GM23338 (cell line): ENCODE data around the gene TMTC2. TPM values are rescaled to one million over a fixed set of nuclear protein-coding genes. Genes with fewer than 3 reads are reported as not detected.

ENCODE experiments used
- ATAC-seq: fragments of 200-7000 bp; cut with Tn5 transposase; 3 replicates; pipeline ENCODE4 v1.9.1; 2020
- DNase-seq: peaks from one replicate; pipeline ENCODE4 v3.0.0-alpha.2; 2015; ENCODE audit warnings: low spot score
- H2AFZ ChIP-seq: fragments of 200-600 bp; sonication (generic); 2 replicates; pipeline ENCODE4 v1.8.0; 2016; ENCODE audit warnings: antibody characterized with exemption, mild to moderate bottlenecking, moderate library complexity
- H3F3A ChIP-seq: fragments of 200-600 bp; sonication (generic); replicated peaks from 2 replicates; pipeline ENCODE4 v1.8.0; 2017; ENCODE audit warnings: antibody characterized with exemption, mixed run types, low read depth
- H3K27ac ChIP-seq: fragments of 200-600 bp; sonication (generic); 2 replicates; pipeline ENCODE4 v1.6.1; 2016; ENCODE audit warnings: low read depth
- H3K27me3 ChIP-seq: fragments of 200-600 bp; sonication (generic); 2 replicates; pipeline ENCODE4 v1.8.0; 2016; ENCODE audit warnings: mild to moderate bottlenecking, mixed run types, moderate library complexity; ENCODE audit not compliant: insufficient read depth
- H3K36me3 ChIP-seq: fragments of 200-600 bp; sonication (generic); 2 replicates; pipeline ENCODE4 v1.8.0; 2016; ENCODE audit warnings: mild to moderate bottlenecking; ENCODE audit not compliant: insufficient read depth
- H3K4me1 ChIP-seq: fragments of 200-600 bp; sonication (generic); 2 replicates; pipeline ENCODE4 v1.8.0; 2016; ENCODE audit warnings: mild to moderate bottlenecking, moderate library complexity; ENCODE audit not compliant: insufficient read depth
- H3K4me2 ChIP-seq: fragments of 200-600 bp; sonication (generic); 2 replicates; pipeline ENCODE4 v1.7.1; 2017; ENCODE audit warnings: mixed run types
- H3K4me3 ChIP-seq: fragments of 200-600 bp; sonication (generic); 2 replicates; pipeline ENCODE4 v1.6.1; 2016; ENCODE audit warnings: mixed run types
- H3K79me2 ChIP-seq: fragments of 200-600 bp; sonication (generic); replicated peaks from 2 replicates; pipeline ENCODE4 v1.8.0; 2017; ENCODE audit warnings: mild to moderate bottlenecking; ENCODE audit not compliant: insufficient read depth
- H3K9me2 ChIP-seq: fragments of 200-600 bp; sonication (generic); 2 replicates; pipeline ENCODE4 v1.8.0; 2017; ENCODE audit not compliant: insufficient read depth
- H4K20me1 ChIP-seq: fragments of 200-600 bp; sonication (generic); replicated peaks from 2 replicates; pipeline ENCODE4 v1.8.0; 2017; ENCODE audit warnings: mild to moderate bottlenecking; ENCODE audit not compliant: insufficient read depth
- H3K27ac Mint-ChIP-seq: 2 replicates; pipeline ENCODE4 v1.8.0; 2020; ENCODE audit warnings: inconsistent platforms, mild to moderate bottlenecking, moderate library complexity, mixed read lengths
- H3K27me3 Mint-ChIP-seq: 3 replicates; pipeline ENCODE4 v1.8.0; 2022; ENCODE audit warnings: low read depth, mild to moderate bottlenecking, moderate library complexity, mixed read lengths, inconsistent platforms; ENCODE audit not compliant: insufficient read depth, poor library complexity
- H3K36me3 Mint-ChIP-seq: 3 replicates; pipeline ENCODE4 v1.8.0; 2021; ENCODE audit warnings: low read depth, mild to moderate bottlenecking, inconsistent platforms, moderate library complexity, mixed read lengths
- H3K4me1 Mint-ChIP-seq: 3 replicates; pipeline ENCODE4 v1.8.0; 2020; ENCODE audit warnings: mild to moderate bottlenecking, inconsistent platforms, mixed read lengths
- H3K4me3 Mint-ChIP-seq: 3 replicates; pipeline ENCODE4 v1.8.0; 2021; ENCODE audit warnings: moderate library complexity, mild to moderate bottlenecking, inconsistent platforms, mixed read lengths
- H3K9me3 Mint-ChIP-seq: 3 replicates; pipeline ENCODE4 v1.8.0; 2020; ENCODE audit warnings: moderate library complexity, mild to moderate bottlenecking, inconsistent platforms, mixed read lengths
- CREB1 ChIP-seq: fragments of 250-450 bp; sonication (Bioruptor Pico); IDR thresholded peaks from 2 replicates; pipeline ENCODE4 v1.5.0; 2020; ENCODE audit warnings: low read depth, mild to moderate bottlenecking, moderate library complexity
- ETS1 ChIP-seq: IDR thresholded peaks from 2 replicates; pipeline ENCODE4 v1.6.1; 2016; ENCODE audit warnings: antibody characterized with exemption
- EZH2phosphoT487 ChIP-seq: fragments of 200-600 bp; sonication (generic); IDR thresholded peaks from one replicate; pipeline ENCODE4 v1.8.1; 2018; ENCODE audit warnings: antibody characterized with exemption; ENCODE audit not compliant: unreplicated experiment
- NANOG ChIP-seq: IDR thresholded peaks from 2 replicates; pipeline ENCODE4 v1.6.1; 2016; ENCODE audit warnings: antibody characterized with exemption, borderline replicate concordance
- ZNF331 ChIP-seq: fragments of 250-450 bp; sonication (Bioruptor Pico); IDR thresholded peaks from 2 replicates; pipeline ENCODE4 v1.5.0; 2020; ENCODE audit warnings: low read depth, mild to moderate bottlenecking, moderate library complexity
- polyA plus RNA-seq: library from polyadenylated mRNA; unstranded; fragments of >200 nt; fragmentation: Nextera tagmentation; extraction: Ambion mirVana; gene quantifications from 2 replicates; pipeline ENCODE4 v1.2.1, GENCODE V29; 2016
- total RNA-seq: library from RNA; depleted of rRNA; stranded (reverse); fragments of >200 nt; shearing (Covaris generic); gene quantifications from 2 replicates; pipeline ENCODE4 v1.2.3, GENCODE V29; 2014
- TF ChIP-seq, protein P1 (sequence below): IDR thresholded peaks from one replicate; pipeline ENCODE4 v1.6.1; 2018; ENCODE audit warnings: antibody characterized with exemption; ENCODE audit not compliant: unreplicated experiment
- TF ChIP-seq, protein P2 (sequence below), 2 experiments: fragments of 200-600 bp in 1 of 2; sonication (generic) in 1 of 2; conservative IDR thresholded peaks; 2 replicates each; pipeline versions ENCODE4 v1.5.1 to v1.6.1; 2016 to 2017; ENCODE audit warnings: antibody characterized with exemption in 2 of 2, low read depth in 2 of 2, mild to moderate bottlenecking in 2 of 2, moderate library complexity in 1 of 2

TMTC2 gene
- total and polyA plus RNA-seq, 2 experiments from 2014 or later = 0.57 to 6.5 TPM

GRCh38 chr12:82838827-82839226 is 152.1 kb downstream of the TMTC2 start:
- no peaks in the 10 kb centered on the region for H3K79me2 ChIP-seq
- Mint-ChIP-seq H3K4me3 (no peak overlapping the region), H3K27ac (no peak overlapping the region), H3K4me1 (peaks cover 12% of the 10 kb centered on the region), H3K9me3 (no peaks in the 10 kb centered on the region), H3K36me3 (no peaks in the 10 kb centered on the region), H3K27me3 (no peaks in the 10 kb centered on the region)
- no peak overlapping the region for H2AFZ ChIP-seq
- no peaks in the 10 kb centered on the region for H3K9me2 ChIP-seq
- H3K27ac ChIP-seq = no peak overlapping the region
- no peaks in the 10 kb centered on the region for H3F3A ChIP-seq
- ATAC-seq = no peak
- peaks cover 5% of the 10 kb centered on the region; the same call in 1 of the 2 replicates for H3K4me1 ChIP-seq
- H3K36me3 ChIP-seq = no peaks in the 10 kb centered on the region
- DNase-seq = no peak
- no peak overlapping the region for H3K4me2 ChIP-seq
- no peaks in the 10 kb centered on the region; the same call in 1 of the 2 replicates for H4K20me1 ChIP-seq
- H3K27me3 ChIP-seq = no peaks in the 10 kb centered on the region
- TF ChIP-seq CREB1 (no peak), NANOG (no peak)
- H3K4me3 ChIP-seq = no peak overlapping the region

- H3K4me1 ChIP-seq = peaks cover 5% of the 10 kb centered on the region; the same call in 1 of the 2 replicates
- no peaks in the 10 kb centered on the region for H3K9me2 ChIP-seq
- ATAC-seq (no peak), DNase-seq (no peak)
- no peak overlapping the region for H3K4me2 ChIP-seq
- no peak overlapping the region for H3K4me3 Mint-ChIP-seq
- H2AFZ ChIP-seq = no peak overlapping the region
- H3K36me3 ChIP-seq = no peaks in the 10 kb centered on the region
- no peaks in the 10 kb centered on the region for H3K79me2 ChIP-seq
- H3K9me3 Mint-ChIP-seq = no peaks in the 10 kb centered on the region
- no peak overlapping the region for H3K4me3 ChIP-seq
- H3K27me3 ChIP-seq = no peaks in the 10 kb centered on the region
- no peaks in the 10 kb centered on the region for H3K36me3 Mint-ChIP-seq
- TF ChIP-seq NANOG = no peak
- TF ChIP-seq EZH2phosphoT487 = no peak
- no peak for TF ChIP-seq ETS1
- H3K27me3 Mint-ChIP-seq = no peaks in the 10 kb centered on the region
- no peaks in the 10 kb centered on the region; the same call in 1 of the 2 replicates for H4K20me1 ChIP-seq
- H3F3A ChIP-seq = no peaks in the 10 kb centered on the region
- H3K27ac Mint-ChIP-seq = no peak overlapping the region
- no peak overlapping the region for H3K27ac ChIP-seq
- peaks cover 12% of the 10 kb centered on the region for H3K4me1 Mint-ChIP-seq
Measured at GRCh38 chr12:82839796-82840195, 153.1 kb downstream of the TMTC2 start.

- DNase-seq = no peak
- Histone ChIP-seq H3K4me3 (no peak overlapping the region), H3K27ac (no peak overlapping the region), H4K20me1 (no peaks in the 10 kb centered on the region; the same call in 1 of the 2 replicates), H3K4me2 (no peak overlapping the region), H2AFZ (no peak overlapping the region), H3K4me1 (peaks cover 5% of the 10 kb centered on the region; the same call in 1 of the 2 replicates), H3K27me3 (no peaks in the 10 kb centered on the region), H3K36me3 (no peaks in the 10 kb centered on the region), H3K79me2 (no peaks in the 10 kb centered on the region), H3K9me2 (no peaks in the 10 kb centered on the region), H3F3A (no peaks in the 10 kb centered on the region)
- Mint-ChIP-seq H3K4me3 (no peak overlapping the region), H3K9me3 (no peaks in the 10 kb centered on the region), H3K27me3 (no peaks in the 10 kb centered on the region), H3K36me3 (no peaks in the 10 kb centered on the region), H3K4me1 (peaks cover 9% of the 10 kb centered on the region), H3K27ac (no peak overlapping the region)
- ATAC-seq = no peak
- no peak for TF ChIP-seq ETS1
- TF ChIP-seq, protein P1, sequence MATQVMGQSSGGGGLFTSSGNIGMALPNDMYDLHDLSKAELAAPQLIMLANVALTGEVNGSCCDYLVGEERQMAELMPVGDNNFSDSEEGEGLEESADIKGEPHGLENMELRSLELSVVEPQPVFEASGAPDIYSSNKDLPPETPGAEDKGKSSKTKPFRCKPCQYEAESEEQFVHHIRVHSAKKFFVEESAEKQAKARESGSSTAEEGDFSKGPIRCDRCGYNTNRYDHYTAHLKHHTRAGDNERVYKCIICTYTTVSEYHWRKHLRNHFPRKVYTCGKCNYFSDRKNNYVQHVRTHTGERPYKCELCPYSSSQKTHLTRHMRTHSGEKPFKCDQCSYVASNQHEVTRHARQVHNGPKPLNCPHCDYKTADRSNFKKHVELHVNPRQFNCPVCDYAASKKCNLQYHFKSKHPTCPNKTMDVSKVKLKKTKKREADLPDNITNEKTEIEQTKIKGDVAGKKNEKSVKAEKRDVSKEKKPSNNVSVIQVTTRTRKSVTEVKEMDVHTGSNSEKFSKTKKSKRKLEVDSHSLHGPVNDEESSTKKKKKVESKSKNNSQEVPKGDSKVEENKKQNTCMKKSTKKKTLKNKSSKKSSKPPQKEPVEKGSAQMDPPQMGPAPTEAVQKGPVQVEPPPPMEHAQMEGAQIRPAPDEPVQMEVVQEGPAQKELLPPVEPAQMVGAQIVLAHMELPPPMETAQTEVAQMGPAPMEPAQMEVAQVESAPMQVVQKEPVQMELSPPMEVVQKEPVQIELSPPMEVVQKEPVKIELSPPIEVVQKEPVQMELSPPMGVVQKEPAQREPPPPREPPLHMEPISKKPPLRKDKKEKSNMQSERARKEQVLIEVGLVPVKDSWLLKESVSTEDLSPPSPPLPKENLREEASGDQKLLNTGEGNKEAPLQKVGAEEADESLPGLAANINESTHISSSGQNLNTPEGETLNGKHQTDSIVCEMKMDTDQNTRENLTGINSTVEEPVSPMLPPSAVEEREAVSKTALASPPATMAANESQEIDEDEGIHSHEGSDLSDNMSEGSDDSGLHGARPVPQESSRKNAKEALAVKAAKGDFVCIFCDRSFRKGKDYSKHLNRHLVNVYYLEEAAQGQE = no peak
- TF ChIP-seq NANOG = no peak
- TF ChIP-seq ZNF331 (CRISPR knock-in tag) = no peak
- TF ChIP-seq, protein P2, sequence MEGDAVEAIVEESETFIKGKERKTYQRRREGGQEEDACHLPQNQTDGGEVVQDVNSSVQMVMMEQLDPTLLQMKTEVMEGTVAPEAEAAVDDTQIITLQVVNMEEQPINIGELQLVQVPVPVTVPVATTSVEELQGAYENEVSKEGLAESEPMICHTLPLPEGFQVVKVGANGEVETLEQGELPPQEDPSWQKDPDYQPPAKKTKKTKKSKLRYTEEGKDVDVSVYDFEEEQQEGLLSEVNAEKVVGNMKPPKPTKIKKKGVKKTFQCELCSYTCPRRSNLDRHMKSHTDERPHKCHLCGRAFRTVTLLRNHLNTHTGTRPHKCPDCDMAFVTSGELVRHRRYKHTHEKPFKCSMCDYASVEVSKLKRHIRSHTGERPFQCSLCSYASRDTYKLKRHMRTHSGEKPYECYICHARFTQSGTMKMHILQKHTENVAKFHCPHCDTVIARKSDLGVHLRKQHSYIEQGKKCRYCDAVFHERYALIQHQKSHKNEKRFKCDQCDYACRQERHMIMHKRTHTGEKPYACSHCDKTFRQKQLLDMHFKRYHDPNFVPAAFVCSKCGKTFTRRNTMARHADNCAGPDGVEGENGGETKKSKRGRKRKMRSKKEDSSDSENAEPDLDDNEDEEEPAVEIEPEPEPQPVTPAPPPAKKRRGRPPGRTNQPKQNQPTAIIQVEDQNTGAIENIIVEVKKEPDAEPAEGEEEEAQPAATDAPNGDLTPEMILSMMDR (conservative IDR thresholded peaks at IDR 0.05; ENCODE audit: low read depth in 2 of 2) = no peak
Measured at GRCh38 chr12:82841487-82841904, 154.8 kb downstream of the TMTC2 start.
